Muscle of leg (tissue), 11 donors: ENCODE measurements around the gene ZNF599. TPM values are rescaled to one million over a fixed set of nuclear protein-coding genes. Genes with fewer than 3 reads are reported as not detected.
A peak's percentile ranks its signal among the peaks of the same experiment; 100 is the strongest.

Source experiments
- DNase-seq: peaks from one replicate; pipeline ENCODE4 v3.0.0; 2013
- H3K27ac ChIP-seq: one replicate; pipeline ENCODE4 v1.5.1; 2013; ENCODE audit warnings: mild to moderate bottlenecking, low read length, control low read depth
- H3K27me3 ChIP-seq: one replicate; pipeline ENCODE4 v1.6.1; 2013; ENCODE audit warnings: low read length; ENCODE audit not compliant: control insufficient read depth, insufficient read depth
- H3K36me3 ChIP-seq: one replicate; pipeline ENCODE4 v1.6.1; 2013; ENCODE audit warnings: low read length; ENCODE audit not compliant: control insufficient read depth, insufficient read depth
- H3K4me1 ChIP-seq: one replicate; pipeline ENCODE4 v1.6.1; 2013; ENCODE audit warnings: low read length; ENCODE audit not compliant: control insufficient read depth, insufficient read depth
- H3K4me3 ChIP-seq: one replicate; pipeline ENCODE4 v1.5.1; 2013; ENCODE audit warnings: low read length, control low read depth
- H3K9me3 ChIP-seq: replicated peaks from 2 replicates; pipeline ENCODE4 v1.6.1; 2013; ENCODE audit warnings: low read depth, low read length; ENCODE audit not compliant: control insufficient read depth
- WGBS: methylation state at CpG from one replicate; pipeline ENCODE4 v1.1.5; 2013; ENCODE audit warnings: missing lambda C conversion rate; ENCODE audit not compliant: insufficient coverage; 5-methylcytosine and 5-hydroxymethylcytosine counted together
- polyA plus RNA-seq, 8 donors: library from polyadenylated mRNA; unstranded; fragments of 120-200 nt; gene quantifications; one replicate each; pipeline versions ENCODE4 v1.2.1 to v1.2.3, GENCODE V29; 2013; ENCODE audit warnings: inconsistent platforms in 1 of 8, low replicate concordance in 1 of 8; ENCODE audit not compliant: insufficient read length in 8 of 8, insufficient read depth in 1 of 8
- total RNA-seq: library from RNA; stranded (reverse); fragments of 120-200 nt; gene quantifications from one replicate; pipeline ENCODE4 v1.2.4, GENCODE V29; 2013

The ZNF599 gene
- total and polyA plus RNA-seq, 9 donors = 5.5 to 7.0 (median 6.2) TPM

DNA sequence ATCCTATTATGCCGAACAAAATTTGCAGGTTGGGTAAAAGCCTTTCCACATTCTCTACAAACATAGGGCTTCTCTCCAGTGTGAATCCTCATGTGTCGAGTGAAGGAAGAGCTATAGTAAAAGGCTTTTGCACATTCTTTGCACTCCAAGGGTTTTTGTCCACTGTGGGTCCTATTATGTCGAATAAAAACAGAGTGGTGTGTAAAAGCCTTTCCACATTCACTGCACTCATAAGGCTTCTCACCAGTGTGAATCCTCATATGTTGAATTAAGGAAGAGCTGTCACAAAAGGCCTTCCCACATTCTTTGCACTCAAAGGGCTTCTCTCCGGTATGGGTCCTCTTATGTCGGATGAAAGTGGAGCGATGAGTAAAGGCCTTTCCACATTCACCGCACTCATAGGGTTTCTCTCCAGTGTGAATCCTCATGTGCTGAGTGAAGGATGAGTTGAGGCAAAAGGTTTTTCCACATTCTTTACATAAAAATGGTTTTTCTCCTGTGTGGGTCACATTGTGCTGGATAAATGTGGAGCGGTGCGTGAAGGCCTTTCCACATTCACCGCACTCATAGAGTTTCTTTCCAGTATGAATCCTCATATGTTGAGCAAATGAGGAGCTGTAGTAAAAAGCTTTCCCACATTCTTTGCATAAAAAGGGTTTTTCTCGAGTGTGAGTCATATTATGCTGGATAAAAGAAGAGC is 13.6 kb downstream of the ZNF599 start:
- Histone ChIP-seq H3K27ac (no peak overlapping the region), H3K4me3 (no peak overlapping the region), H3K27me3 (no peaks in the 10 kb centered on the region), H3K36me3 (peaks cover 23% of the 10 kb centered on the region), H3K4me1 (no peaks in the 10 kb centered on the region), H3K9me3 (peaks cover 62% of the 10 kb centered on the region)
- no peak for DNase-seq
- no CpG with 5 or more reads among the region's 11 CpGs for WGBS

- WGBS = 100% methylated on average over 3 of the region's 4 CpGs
- H3K36me3 ChIP-seq = peaks cover 22% of the 10 kb centered on the region
- no peaks in the 10 kb centered on the region for H3K4me1 ChIP-seq
These were observed 15.6 kb downstream of the ZNF599 start for GRCh38 chr19:34757441-34757840.

GRCh38 chr19:34744896-34745690 is 27.9 kb downstream of the ZNF599 start:
- H3K27me3 ChIP-seq = no peaks in the 10 kb centered on the region
- DNase-seq = no peak
- no peaks in the 10 kb centered on the region for H3K4me1 ChIP-seq
- peaks cover 40% of the 10 kb centered on the region for H3K9me3 ChIP-seq
- H3K27ac ChIP-seq = no peak overlapping the region
- H3K4me3 ChIP-seq = no peak overlapping the region
- peaks cover 12% of the 10 kb centered on the region for H3K36me3 ChIP-seq
- WGBS = no CpG with 5 or more reads among the region's 3 CpGs

More at GRCh38 chr19:34757441-34757840, 15.6 kb downstream of the ZNF599 start:
- Histone ChIP-seq H3K9me3 (peaks cover 69% of the 10 kb centered on the region), H3K27ac (no peak overlapping the region), H3K27me3 (no peaks in the 10 kb centered on the region), H3K4me3 (no peak overlapping the region)
- no peak for DNase-seq

GRCh38 chr19:34734537-34735103 is 38.4 kb downstream of the ZNF599 start:
- peaks cover 15% of the 10 kb centered on the region for H3K9me3 ChIP-seq
- peak overlapping the region; percentile 96 for H3K27ac ChIP-seq
- H3K4me1 ChIP-seq = peaks cover 17% of the 10 kb centered on the region
- H3K36me3 ChIP-seq = peaks cover 23% of the 10 kb centered on the region
- no peaks in the 10 kb centered on the region for H3K27me3 ChIP-seq
- H3K4me3 ChIP-seq = peak overlapping the region; percentile 72
- DNase-seq = no peak
- 9% methylated on average over 13 of the region's 16 CpGs for WGBS

DNA sequence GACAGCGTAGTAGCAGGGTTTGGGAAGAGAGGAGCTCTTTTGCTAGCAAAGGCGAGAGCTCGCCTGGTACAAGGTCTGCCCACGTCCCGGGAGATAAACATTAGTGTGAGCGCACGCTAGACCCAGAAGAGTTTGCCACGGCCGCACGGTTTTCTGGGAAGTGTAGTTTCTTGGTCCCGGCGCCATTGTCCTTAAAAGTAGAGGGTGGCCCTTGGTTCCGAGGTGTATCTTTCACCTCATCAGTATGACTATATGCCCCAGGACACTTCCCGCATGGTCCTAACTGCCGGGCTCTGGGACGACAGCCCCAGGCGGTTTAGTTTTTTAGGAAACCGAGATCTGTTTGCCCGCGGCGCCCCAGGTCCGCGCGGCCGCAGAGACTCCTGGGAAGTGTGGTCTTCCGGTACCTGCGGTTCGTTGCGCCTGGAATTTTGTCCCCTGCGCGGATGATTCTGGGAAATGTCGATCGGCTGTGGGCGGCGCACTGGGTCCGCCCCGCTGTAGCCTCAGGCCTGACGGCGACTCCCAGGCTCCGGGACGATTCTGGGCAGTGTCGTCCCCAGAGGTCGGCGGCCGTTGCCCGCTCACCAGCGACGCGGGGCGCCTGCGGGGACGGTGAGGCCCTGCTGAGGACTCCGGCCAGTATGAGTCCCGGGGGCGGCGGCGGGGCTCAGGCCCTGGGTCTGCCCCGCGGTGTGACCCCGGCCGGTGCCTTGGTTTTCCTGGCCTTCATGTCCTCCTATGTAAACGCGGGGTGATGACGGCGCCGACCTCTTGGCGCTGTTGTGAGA is 39.1 kb downstream of the ZNF599 start, which contains the start of gene ZNF181:
Gene ZNF181, plus strand, starts transcription at position 498 of the 791 bp plus-strand sequence. CDS start 795 bp downstream, outside the sequence.
- Histone ChIP-seq H3K9me3 (peaks cover 11% of the 10 kb centered on the region), H3K27me3 (no peaks in the 10 kb centered on the region), H3K4me3 (peak within 1 kb of the TSS; percentile 72), H3K36me3 (peaks cover 18% of the 10 kb centered on the region), H3K27ac (peak within 1 kb of the TSS; percentile 96), H3K4me1 (peaks cover 17% of the 10 kb centered on the region)
- under 1% methylated on average over 60 of the region's 67 CpGs for WGBS
- DNase-seq = peak; percentile 97

DNA sequence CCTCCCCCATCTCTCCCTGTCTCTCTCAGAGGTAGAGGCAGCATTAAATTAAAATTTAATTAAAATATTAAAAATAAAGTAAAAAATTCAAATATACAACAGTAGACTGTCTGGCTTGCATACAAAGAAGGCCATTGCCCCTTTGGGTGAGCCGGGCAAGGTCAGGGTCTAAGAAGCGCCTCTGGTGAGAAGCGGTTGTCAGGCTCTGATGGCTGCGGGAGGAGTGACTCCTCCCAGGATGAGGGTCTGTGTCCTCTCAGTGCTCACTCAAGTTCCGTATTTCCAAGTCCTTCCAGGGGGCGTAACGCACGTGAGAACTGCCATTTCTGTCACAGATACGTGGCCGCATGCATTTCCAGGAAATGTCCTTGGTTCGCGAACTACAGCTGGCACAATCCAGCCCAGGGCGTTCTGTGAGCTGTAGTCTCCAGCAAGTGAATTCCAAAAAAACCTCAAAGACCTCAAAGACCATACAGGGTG is 39.7 kb downstream of the ZNF599 start:
- H3K4me1 ChIP-seq = peaks cover 17% of the 10 kb centered on the region
- peak overlapping the region; percentile 96 for H3K27ac ChIP-seq
- 1% methylated on average over 12 of the region's 13 CpGs for WGBS
- peak overlapping the region; percentile 72 for H3K4me3 ChIP-seq
- peak; percentile 91 for DNase-seq
- peaks cover 14% of the 10 kb centered on the region for H3K36me3 ChIP-seq
- no peaks in the 10 kb centered on the region for H3K27me3 ChIP-seq
- H3K9me3 ChIP-seq = peaks cover 7% of the 10 kb centered on the region

GRCh38 chr19:34732612-34733211 is 40.3 kb downstream of the ZNF599 start:
- Histone ChIP-seq H3K27ac (peak overlapping the region; percentile 96), H3K4me3 (peak overlapping the region; percentile 72), H3K27me3 (no peaks in the 10 kb centered on the region), H3K4me1 (peaks cover 17% of the 10 kb centered on the region), H3K9me3 (peaks cover 3% of the 10 kb centered on the region), H3K36me3 (peaks cover 13% of the 10 kb centered on the region)
- DNase-seq = peak; percentile 11
- WGBS = 19% methylated on average over 7 of the region's 15 CpGs

- Histone ChIP-seq H3K27ac (no peak overlapping the region), H3K27me3 (no peaks in the 10 kb centered on the region), H3K4me3 (no peak overlapping the region), H3K4me1 (peaks cover 17% of the 10 kb centered on the region), H3K9me3 (no peaks in the 10 kb centered on the region), H3K36me3 (peaks cover 10% of the 10 kb centered on the region)
- WGBS = 92% methylated on average over 6 of the region's 7 CpGs
- peak; percentile 7 for DNase-seq
These were observed 41.1 kb downstream of the ZNF599 start for GRCh38 chr19:34731964-34732363.

DNA sequence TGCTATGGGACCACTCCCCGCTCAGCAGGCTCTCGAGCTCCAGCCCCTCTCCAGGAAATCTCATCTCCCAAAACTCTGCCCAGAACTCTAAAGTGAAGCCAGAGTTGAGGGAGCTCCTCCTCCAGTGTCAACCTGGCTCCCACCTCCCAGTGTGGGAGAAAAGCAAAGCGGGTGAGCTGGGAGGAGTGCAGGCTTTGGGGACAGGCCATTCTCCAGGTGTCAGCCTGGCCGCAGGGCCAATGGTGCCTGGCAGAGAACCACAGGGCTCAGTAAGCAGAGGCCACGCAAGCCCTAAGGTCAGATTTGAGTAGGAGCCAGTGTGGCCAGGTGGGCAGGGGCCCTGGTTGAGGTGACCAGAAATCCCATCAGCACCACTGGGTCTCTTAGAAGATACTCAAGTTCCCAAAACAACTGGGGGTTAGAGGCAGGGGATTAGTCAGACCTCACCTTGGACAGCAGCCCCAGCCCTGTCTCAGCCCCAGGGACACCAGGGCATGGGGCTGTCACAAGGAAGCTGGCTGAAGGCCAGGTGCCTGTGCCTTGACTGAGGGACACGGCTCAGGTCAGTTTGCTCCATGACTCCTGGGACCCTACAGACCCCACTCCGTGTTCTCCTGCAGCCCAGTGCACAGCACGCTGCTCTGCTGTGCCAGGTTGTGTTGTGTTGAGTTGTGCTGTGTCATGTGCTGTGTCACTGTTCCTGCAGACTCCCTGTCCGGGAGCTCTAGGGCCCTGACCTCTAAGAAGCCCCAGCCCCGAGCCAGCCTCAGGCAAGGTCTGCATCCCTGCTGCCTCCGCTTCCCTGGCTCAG is 41.8 kb downstream of the ZNF599 start:
- H3K36me3 ChIP-seq = peaks cover 10% of the 10 kb centered on the region
- H3K27ac ChIP-seq = no peak overlapping the region
- WGBS = 78% methylated on average over 8 of the region's 11 CpGs
- peaks cover 17% of the 10 kb centered on the region for H3K4me1 ChIP-seq
- peak; percentile 8 for DNase-seq
- no peaks in the 10 kb centered on the region for H3K27me3 ChIP-seq
- no peak overlapping the region for H3K4me3 ChIP-seq
- H3K9me3 ChIP-seq = no peaks in the 10 kb centered on the region
